Measurements from ENCODE around the gene DNAJC11.

DNA sequence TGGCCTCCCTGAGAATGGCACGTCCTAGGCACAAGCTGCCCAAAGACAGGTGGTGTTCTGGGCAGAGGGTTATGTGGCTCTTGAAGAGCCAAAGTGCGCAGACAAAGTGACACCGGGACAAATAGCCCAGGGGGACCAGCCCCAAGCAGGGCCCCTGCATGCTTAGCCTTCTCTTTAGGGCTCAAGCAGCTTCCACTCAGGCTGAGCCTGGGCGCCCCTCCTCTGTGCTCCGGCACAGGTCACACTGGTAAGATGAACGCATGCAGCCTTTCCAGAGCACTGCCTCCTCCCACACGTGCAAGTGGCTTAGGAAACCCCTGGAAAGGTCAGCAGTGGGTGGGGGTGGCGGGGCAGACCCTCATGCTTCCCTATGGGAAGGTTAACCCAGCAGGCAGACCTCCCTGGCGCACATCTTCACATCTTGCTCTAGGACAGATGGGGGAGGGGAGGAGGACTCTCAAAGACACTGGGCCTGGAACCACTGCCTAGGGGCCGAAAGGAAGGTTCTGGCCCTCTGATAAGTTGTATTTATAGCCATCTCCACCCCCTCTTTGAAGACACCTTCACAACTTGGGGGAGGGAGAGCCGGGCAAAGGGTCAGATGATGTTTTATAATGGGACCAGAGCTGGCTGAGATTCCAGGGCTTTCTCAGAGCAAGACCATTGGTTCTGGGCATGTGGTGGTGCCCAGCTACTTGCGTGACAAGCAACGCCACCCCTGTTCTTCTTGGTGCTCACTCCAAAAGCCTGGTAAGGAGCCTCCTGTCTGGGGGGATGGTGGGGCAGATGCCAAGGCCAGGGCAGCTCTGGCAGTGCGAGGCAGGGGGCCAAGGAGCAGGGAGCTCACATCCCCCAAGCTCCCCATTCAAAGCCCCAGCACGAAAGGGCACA, 104.5 kb downstream of the DNAJC11 start:
- TF ChIP-seq, protein P1, sequence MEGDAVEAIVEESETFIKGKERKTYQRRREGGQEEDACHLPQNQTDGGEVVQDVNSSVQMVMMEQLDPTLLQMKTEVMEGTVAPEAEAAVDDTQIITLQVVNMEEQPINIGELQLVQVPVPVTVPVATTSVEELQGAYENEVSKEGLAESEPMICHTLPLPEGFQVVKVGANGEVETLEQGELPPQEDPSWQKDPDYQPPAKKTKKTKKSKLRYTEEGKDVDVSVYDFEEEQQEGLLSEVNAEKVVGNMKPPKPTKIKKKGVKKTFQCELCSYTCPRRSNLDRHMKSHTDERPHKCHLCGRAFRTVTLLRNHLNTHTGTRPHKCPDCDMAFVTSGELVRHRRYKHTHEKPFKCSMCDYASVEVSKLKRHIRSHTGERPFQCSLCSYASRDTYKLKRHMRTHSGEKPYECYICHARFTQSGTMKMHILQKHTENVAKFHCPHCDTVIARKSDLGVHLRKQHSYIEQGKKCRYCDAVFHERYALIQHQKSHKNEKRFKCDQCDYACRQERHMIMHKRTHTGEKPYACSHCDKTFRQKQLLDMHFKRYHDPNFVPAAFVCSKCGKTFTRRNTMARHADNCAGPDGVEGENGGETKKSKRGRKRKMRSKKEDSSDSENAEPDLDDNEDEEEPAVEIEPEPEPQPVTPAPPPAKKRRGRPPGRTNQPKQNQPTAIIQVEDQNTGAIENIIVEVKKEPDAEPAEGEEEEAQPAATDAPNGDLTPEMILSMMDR (IDR thresholded peaks at IDR 0.05; ENCODE audit: low read depth, low read length): no peak
- TF ChIP-seq, protein P2, sequence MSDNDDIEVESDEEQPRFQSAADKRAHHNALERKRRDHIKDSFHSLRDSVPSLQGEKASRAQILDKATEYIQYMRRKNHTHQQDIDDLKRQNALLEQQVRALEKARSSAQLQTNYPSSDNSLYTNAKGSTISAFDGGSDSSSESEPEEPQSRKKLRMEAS (IDR thresholded peaks at IDR 0.05; ENCODE audit: low read depth, low read length): no peak

Measured in NB4 (cell line).